H4 (cell line): ENCODE results near the gene PHACTR1. TPM values are rescaled to one million over a fixed set of nuclear protein-coding genes. Genes with fewer than 3 reads are reported as not detected.
A peak's percentile ranks its signal among the peaks of the same experiment; 100 is the strongest.
"Not testable (repeated sequence)": the region's sequence is repeated elsewhere in the genome, so short reads cannot be mapped to it uniquely, and the experiment has no call there.

Experiments
- DNase-seq: peaks from one replicate; pipeline ENCODE4 v3.0.0-alpha.2; 2015; ENCODE audit warnings: low spot score
- total RNA-seq: library from RNA; depleted of rRNA; stranded (reverse); fragments of >200 nt; shearing (Covaris generic); gene quantifications from 2 replicates; pipeline ENCODE4 v1.2.3, GENCODE V29; 2014

Gene PHACTR1
- total RNA-seq, 1 experiment from 2014 or later, result 3.3 TPM

GRCh38 chr6:13152764-13153163 lies 436.2 kb downstream of the PHACTR1 start:
- DNase-seq, result no peak

DNA sequence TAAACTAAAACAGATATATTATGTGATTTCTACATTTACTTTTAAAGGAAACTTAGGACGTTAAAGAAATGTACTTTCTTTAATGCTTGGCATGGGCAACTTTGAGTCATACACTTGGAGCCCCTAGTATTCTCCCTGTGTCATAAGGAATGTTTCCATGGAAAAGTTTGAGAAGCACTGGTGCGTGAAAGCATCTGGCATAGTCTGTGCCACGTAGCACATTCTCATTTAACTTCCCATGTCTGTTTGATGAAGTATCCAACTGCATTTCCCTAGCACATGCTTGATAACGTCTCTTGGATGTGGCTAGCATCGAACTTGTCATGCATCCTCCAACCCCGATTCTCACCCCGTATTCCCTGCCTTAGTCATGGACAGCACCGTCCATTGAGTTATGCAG lies 439.8 kb downstream of the PHACTR1 start:
- DNase-seq, result no peak

DNA sequence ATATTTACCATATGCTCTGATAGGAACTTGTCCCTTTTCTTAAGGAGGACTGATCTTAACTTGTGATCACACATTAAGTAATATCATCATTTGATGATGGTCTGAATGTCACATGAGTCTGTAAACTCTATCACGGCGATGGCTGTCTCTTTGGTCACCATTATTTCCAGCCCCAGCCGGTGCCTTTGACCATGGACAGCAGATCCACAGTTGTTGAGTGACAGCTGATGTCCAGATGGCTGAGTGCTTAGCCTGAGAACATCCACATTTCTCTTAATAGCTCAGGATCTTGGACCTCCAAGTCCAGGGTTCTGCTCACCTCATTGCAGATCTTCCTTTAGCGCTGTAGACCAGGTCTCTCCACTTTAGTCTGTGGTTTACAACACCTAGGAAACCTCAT lies 440.7 kb downstream of the PHACTR1 start:
- no peak for DNase-seq

DNA sequence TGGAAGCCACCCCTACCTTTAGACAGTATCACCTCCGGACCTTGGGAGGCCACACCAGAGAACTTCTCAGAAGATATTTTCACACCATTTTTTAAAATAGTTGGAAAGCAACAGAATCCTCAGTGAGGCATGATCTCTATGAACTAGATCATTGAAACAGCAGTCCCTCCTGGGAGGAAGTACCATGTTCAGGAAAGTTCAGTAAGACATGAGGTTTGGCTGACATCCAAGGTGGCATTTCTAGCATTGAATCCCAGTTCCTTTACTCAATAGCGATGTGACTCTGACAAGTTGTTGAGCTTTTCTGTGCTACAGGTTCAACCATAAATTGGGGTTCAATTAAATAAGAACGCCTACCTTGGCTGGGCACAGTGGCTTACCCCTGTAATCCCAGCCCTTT lies 442.7 kb downstream of the PHACTR1 start:
- DNase-seq, result peak; percentile 15

- DNase-seq, result not testable (repeated sequence)
These were observed 443.3 kb downstream of the PHACTR1 start for GRCh38 chr6:13159822-13160221.

DNA sequence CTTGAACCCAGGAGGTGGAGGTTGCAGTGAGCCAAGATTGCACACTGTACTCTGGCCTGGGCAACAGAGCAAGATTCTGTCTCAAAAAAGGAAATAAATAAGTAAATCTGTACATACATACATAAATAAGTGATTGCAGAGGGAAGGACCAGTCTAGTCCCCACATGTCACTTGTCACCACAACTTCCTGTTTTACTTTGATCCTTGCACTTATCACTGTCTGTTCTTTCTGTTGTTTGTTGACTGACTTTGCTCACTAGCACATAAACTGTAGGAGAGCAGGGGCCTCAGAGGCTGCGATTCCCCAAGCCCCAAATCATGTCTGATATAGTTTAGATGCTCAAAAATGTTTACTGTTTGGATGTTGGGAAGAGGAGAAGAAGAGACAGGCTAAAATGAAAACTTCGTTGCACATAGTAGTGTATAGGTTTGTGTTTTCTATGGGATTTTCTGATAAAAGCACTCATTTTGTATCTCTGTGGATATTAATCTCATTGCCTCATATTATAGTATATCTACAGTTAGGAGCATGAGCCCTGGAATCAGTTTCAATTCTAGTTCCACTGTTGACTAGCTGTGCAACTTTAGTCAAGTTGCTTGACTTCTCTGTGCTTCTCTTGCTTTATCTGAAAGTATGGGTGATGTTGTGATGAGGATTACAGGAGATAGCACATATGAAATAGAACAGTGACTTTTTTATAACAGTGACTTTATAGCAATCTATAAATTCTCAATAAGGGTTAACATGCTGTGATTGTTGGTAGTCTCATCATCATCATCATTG lies 446.8 kb downstream of the PHACTR1 start:
- no peak for DNase-seq

GRCh38 chr6:13164291-13164690 lies 447.7 kb downstream of the PHACTR1 start:
- DNase-seq, result no peak

DNA sequence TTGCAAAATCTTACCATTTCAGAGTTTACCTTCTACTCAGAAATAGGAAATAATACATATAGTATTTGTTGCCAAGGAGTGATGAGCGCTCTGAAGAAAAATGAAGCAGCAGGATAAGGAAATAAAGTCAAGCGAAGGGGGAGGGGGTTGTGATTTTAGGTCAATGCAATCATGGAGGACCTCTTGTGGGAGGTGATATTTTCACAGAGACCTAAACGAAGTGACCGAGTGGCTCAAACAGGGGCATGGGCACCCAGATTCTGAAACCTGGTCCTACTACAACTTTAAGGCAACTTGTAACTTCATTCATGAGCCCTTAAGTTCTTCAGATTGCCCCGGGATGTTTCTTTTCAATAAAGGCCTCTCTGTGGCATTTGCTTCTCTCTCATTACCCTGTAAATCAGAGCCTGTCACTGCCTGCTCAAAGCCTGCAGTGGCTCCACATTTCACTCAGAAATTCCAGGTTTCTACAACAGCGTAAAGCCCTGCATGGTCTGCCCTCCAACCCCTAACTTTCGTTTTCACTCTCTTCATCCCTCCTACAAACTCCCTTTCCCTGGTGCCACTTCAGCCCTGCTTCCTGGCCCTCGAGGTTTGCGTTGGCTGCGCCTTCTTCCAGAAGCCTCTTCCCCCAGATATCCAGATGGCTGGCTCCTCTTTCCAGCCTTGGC lies 449.1 kb downstream of the PHACTR1 start:
- no peak for DNase-seq

GRCh38 chr6:13166269-13166668 lies 449.7 kb downstream of the PHACTR1 start:
- DNase-seq, result no peak

DNA sequence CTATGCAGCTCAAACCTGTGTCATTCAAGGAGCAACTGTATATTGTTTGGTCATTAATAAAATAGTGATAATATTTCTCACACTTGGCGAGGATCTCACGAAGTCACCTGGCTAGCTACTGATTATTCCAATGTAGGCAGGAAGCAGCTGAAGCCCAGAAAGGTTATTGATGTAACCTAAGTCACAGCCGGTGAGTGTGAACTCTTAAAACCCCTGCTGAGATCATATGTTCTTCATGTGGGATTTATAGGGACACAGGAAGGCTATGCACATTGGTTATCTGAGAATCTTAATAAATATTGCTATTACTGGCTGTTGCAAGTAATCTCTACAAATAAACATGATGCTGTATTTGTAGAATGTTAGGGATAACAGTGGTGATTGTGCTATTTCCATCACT lies 450.3 kb downstream of the PHACTR1 start:
- DNase-seq, result no peak

- DNase-seq, result no peak
These were observed 455.7 kb downstream of the PHACTR1 start for GRCh38 chr6:13172291-13172690.

DNA sequence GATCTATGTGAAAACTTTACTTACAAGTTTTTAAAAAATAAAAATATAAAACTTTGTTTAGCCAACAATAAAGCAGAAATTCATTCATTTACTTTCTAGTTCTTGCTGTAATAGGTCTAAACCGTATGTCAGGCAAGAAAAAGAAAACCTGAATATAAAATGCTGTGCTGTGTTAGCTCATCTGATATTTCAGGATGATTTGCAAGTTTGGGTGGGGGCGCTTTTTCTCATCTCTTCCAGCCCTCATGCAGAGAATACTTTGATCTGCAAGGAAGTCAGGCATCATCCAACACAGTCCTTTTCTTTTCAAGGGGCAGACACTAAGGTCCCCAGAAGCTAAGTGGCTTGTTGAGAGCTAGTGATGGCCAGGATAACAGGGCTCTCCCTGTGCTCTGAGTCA lies 458.5 kb downstream of the PHACTR1 start:
- no peak for DNase-seq

DNA sequence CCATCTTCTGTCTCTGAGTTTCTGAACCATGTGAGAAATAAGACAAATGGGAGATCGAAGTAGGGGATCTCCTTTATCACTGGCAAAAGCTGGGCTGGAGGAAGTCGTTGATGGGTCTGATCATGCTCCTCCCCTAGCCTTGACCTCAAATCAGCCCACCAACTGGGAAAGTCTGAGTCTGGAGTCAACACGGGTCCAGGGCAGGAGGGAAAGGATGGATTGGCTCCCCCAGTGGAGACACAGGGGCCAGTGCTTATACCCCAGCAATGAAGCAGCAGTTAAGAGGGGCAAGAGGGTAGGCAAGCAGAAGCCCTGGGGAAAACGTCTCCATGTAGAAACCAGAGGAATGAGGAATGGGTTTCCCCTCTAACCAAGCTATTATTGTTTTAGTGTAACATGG lies 459.2 kb downstream of the PHACTR1 start:
- DNase-seq, result no peak

DNA sequence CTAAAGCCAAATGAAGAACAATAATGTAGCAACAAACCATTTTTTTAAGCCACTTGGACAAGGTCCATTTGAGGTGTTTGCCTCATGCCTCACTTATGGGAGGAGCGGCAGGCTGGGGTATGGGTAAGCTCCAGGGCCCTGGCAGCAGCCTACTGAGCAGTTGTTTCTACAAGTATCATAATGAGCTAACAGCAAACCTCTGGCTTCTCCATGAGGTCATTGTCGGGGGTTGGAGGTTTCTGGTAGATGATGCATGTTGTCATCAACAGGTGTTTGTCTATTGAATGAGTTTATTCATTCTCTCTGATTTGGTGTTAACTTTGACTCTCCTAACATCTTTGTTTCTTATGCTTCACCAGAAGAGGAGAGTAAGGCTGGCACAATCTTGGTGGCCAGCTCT lies 461.1 kb downstream of the PHACTR1 start:
- DNase-seq, result no peak

GRCh38 chr6:13178107-13178506 lies 461.5 kb downstream of the PHACTR1 start:
- DNase-seq, result no peak

DNA sequence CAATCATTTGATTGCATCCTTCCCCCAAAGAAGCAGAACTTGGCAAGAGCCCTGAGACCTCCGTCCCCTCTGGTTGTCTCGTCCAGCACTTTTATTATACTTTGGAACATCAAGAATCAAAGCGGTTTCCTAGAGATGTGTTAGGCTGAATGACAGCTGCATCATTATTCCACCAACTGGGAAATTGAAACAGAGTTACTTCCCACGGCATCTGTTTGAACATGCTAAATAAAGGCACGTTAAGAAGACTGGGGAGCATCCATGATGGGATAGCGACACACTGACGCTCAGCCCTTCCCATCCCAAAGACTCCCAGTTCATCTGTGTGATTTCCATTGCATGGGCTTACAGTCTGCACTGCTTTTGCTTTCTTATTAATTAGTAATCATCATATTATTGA lies 464.0 kb downstream of the PHACTR1 start:
- no peak for DNase-seq

DNA sequence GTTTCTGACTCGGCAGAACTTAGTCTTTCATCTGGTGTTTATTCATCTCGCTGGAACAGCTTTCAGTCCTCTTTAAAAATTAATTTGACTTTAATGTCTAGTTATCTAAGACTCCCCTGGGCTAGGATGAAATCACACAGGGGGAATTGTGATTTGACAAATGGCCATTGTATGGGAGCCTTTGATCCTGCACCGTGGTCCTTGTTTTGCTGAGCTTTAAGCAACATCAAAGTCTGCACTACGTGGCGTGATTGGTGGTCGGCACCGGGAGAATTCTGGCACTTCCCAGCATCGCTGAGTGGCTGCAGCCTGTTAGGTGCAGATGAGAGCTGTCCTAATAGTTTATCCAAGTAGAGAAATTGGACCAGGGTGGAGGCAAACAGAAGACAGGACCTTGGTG lies 464.8 kb downstream of the PHACTR1 start:
- DNase-seq, result no peak

DNA sequence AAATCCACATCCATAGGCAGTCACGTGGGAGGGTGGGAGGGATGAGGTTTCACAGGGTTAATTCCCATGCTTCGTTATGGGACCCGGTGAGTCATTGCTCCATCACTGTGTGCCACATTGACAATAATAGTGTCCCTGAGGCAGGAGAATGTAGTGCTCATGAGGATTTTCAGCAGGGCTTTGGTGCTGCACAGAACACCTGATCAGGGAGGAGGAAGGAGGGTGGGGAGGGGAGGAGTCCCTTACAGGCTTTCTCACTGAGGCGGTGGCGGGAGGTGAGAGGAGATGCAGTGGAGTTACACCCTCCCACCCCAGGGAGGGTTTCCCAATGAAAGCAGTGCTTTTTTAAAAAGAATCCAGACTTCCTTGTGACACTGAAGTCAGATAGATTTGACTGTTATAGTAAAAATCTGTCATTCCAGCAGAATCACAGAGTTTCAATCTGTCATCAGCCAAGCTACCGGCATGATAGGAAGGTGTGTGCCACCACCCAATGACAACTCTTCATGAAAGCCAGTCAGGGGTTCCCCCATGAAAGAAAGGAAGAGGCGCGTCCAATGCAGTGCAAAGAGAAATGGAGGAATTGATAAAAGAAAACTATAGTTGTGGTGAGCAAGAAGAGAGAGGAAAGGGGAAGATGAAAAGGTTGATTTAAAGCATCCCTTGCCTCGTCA lies 467.0 kb downstream of the PHACTR1 start:
- DNase-seq, result no peak

DNA sequence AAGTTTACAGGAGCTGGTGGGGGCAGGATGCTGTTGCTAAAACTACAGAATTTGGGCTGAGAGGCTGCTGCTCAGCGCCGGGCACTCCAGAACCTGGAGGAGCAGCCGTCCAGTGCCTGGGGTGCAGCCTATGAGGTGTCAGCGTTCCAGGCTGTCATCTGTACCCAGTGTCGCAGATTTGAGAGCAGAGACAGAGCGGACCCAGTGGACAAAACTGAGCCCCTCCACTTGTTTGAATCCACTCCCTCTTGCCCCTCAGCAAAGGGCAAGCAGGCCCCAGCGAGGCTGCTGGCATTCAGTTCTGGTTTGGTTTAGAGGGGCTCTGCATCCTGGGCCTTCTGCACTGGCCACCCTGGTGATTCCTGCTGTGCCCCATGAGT lies 467.5 kb downstream of the PHACTR1 start:
- DNase-seq, result no peak

DNA sequence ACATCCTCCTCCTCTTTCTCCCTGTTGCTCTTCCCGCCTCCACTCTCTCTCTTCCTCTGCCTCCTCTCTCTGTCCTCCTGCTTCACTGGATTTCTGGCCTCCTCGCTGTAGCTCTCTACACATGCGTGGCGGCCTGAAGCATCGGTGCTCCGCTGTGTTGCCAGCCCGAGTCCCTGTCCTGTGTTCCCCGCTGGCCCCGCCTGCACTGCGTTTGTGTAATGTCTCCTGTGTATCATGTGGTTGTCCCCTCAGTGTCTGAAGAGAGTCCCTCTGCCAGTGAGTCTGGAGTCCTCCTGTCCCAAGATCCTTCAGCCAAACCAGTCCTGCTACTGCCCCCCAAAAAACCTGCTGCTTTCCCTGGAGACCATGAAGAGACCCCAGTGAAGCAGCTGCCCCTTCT lies 468.0 kb downstream of the PHACTR1 start:
- DNase-seq, result no peak

- no peak for DNase-seq
These were observed 470.3 kb downstream of the PHACTR1 start for GRCh38 chr6:13186861-13187260.

DNA sequence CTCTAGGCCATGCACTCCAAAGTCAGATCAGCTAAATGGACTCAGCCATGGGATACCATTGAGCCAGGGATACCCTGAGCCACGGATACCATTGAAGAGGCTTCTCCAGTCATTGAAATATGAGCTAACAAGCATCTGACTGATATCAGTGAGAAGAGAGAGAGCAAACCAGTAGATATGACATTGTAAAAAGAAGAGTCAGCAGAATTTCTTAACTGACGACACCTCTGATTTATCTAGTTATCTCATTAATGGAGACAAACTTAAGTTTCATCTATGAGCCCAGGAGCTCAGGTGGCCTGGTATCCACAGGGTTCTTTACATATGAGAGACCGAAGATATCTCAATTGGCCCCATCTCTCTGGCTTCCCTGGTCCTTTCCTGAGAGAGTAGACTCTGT lies 471.1 kb downstream of the PHACTR1 start:
- no peak for DNase-seq

DNA sequence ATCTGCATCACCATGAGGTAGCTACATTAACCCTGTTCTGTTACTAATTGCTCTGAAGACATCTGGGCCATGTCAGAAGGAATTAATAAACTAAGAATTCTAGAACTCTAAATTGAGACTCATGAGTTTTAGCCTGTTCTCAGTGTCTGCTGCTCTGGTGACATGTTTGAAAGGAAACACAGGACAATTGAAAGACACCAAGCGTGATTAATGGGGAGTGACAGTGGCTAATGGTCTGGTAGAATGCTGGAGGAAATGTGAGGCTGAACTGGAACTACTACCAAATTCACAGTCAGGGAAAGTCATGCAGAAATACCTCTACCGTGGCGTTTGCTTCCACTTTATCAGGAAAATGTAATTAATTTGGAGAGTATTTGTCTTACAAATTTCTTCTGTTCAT lies 471.7 kb downstream of the PHACTR1 start:
- DNase-seq, result no peak
